Prostate gland (tissue), 2 donors: Measurements from ENCODE around the gene PLXNC1. TPM values are rescaled to one million over a fixed set of nuclear protein-coding genes. Genes with fewer than 3 reads are reported as not detected.

Source experiments
- DNase-seq: peaks from one replicate; pipeline ENCODE4 v3.0.0-alpha.2; 2019; ENCODE audit warnings: low spot score
- H3K27ac ChIP-seq, 2 donors: fragments of 200-600 bp; sonication (generic); 2 replicates each; pipeline ENCODE4 v1.5.1; 2017 to 2019
- H3K27me3 ChIP-seq: fragments of 200-600 bp; sonication (generic); replicated peaks from 2 replicates; pipeline ENCODE4 v1.5.1; 2019; ENCODE audit not compliant: insufficient read depth
- H3K36me3 ChIP-seq, 2 donors: fragments of 200-600 bp; sonication (generic); 1 replicate in 1 of 2; 2 replicates in 1 of 2; pipeline versions ENCODE4 v1.5.1 to v1.8.1; 2017 to 2019
- H3K4me1 ChIP-seq: fragments of 200-600 bp; sonication (generic); replicated peaks from 2 replicates; pipeline ENCODE4 v1.5.1; 2019
- H3K4me3 ChIP-seq, 2 donors: fragments of 200-600 bp; sonication (generic); 2 replicates each; pipeline ENCODE4 v1.5.1; 2017 to 2019
- H3K9me3 ChIP-seq: fragments of 200-600 bp; sonication (generic); 2 replicates; pipeline ENCODE4 v1.5.1; 2017
- CTCF ChIP-seq, 4 experiments: fragments of 200-600 bp in 2 of 4; fragments of 450-650 bp in 2 of 4; sonication (generic) in 2 of 4; IDR thresholded peaks; 1 replicate in 3 of 4; 2 replicates in 1 of 4; pipeline ENCODE4 v1.5.1; 2016 to 2019; ENCODE audit warnings: antibody characterized with exemption in 4 of 4, mild to moderate bottlenecking in 2 of 4, moderate library complexity in 2 of 4
- POLR2A ChIP-seq: fragments of 450-650 bp; IDR thresholded peaks from one replicate; pipeline ENCODE4 v1.6.1; 2016; ENCODE audit warnings: antibody characterized with exemption, mild to moderate bottlenecking
- POLR2AphosphoS5 ChIP-seq: sonication (generic); formaldehyde crosslinking; IDR thresholded peaks from one replicate; pipeline ENCODE4 v1.6.1; 2017; ENCODE audit warnings: antibody characterized with exemption
- WGBS: methylation state at CpG from one replicate; pipeline ENCODE4 v1.1.5; 2018; 5-methylcytosine and 5-hydroxymethylcytosine counted together
- intact Hi-C: fragments of 100-400 bp; cut with DNase I; formaldehyde crosslinking; loops from one replicate; pipeline ENCODE4 v1.14.2; 2022
- total RNA-seq, 2 donors: library from RNA; depleted of rRNA; stranded (reverse); fragments of >200 nt; gene quantifications; one replicate each; pipeline ENCODE4 v1.1.0, GENCODE V29; 2016

Gene PLXNC1
- total RNA-seq, 2 donors from 2014 or later: 2.7 to 118 TPM

- peak overlapping the region; percentile 44 to 46 for H3K4me3 ChIP-seq
- H3K4me1 ChIP-seq: peaks cover 3% of the 10 kb centered on the region
- TF ChIP-seq POLR2A: no peak
- TF ChIP-seq POLR2AphosphoS5: no peak
- no peak for TF ChIP-seq CTCF (IDR thresholded peaks at IDR 0.05)
- H3K9me3 ChIP-seq: no peaks in the 10 kb centered on the region
- no peak overlapping the region for H3K27ac ChIP-seq
- H3K36me3 ChIP-seq: no peaks in the 10 kb centered on the region
- H3K27me3 ChIP-seq: peaks cover 9% of the 10 kb centered on the region
- 14% methylated on average over 33 of the region's 33 CpGs for WGBS
- intact Hi-C loops: loop anchor here (5.0 kb wide), 1 partner anchor 277 kb away; no protein-coding TSS in a partner anchor
- no peak for DNase-seq
Observed at GRCh38 chr12:94150240-94151121, 2.1 kb downstream of the PLXNC1 start.

GRCh38 chr12:94151582-94151981 is 3.2 kb downstream of the PLXNC1 start:
- Histone ChIP-seq H3K27me3 (peaks cover 9% of the 10 kb centered on the region), H3K36me3 (no peaks in the 10 kb centered on the region), H3K9me3 (no peaks in the 10 kb centered on the region), H3K4me1 (peaks cover 3% of the 10 kb centered on the region), H3K4me3 (no peak overlapping the region), H3K27ac (no peak overlapping the region)
- 37% methylated on average over 8 of the region's 8 CpGs for WGBS
- DNase-seq: no peak
- intact Hi-C loops: loop anchor here (5.0 kb wide), 1 partner anchor 276 kb away; no protein-coding TSS in a partner anchor
- TF ChIP-seq POLR2A (no peak), POLR2AphosphoS5 (no peak), CTCF (IDR thresholded peaks at IDR 0.05) (no peak)

GRCh38 chr12:94152292-94153078 is 4.1 kb downstream of the PLXNC1 start:
- Histone ChIP-seq H3K27me3 (peaks cover 9% of the 10 kb centered on the region), H3K36me3 (no peaks in the 10 kb centered on the region), H3K4me1 (peaks cover 3% of the 10 kb centered on the region), H3K27ac (no peak overlapping the region), H3K9me3 (no peaks in the 10 kb centered on the region), H3K4me3 (no peak overlapping the region)
- DNase-seq: no peak
- TF ChIP-seq POLR2AphosphoS5: peak; percentile 76
- no peak for TF ChIP-seq POLR2A
- 37% methylated on average over 5 of the region's 5 CpGs for WGBS
- intact Hi-C loops: loop anchor here (5.0 kb wide), 1 partner anchor 275 kb away; no protein-coding TSS in a partner anchor

- WGBS: 96% methylated on average over 3 of the region's 3 CpGs
- no peaks in the 10 kb centered on the region for H3K9me3 ChIP-seq
Observed at GRCh38 chr12:94157181-94157580, 8.8 kb downstream of the PLXNC1 start.

More at GRCh38 chr12:94157181-94157580, 8.8 kb downstream of the PLXNC1 start:
- Histone ChIP-seq H3K36me3 (no peaks in the 10 kb centered on the region), H3K27ac (no peak overlapping the region), H3K4me1 (peaks cover 3% of the 10 kb centered on the region), H3K4me3 (no peak overlapping the region), H3K27me3 (no peaks in the 10 kb centered on the region)
- no peak for DNase-seq
- TF ChIP-seq CTCF (IDR thresholded peaks at IDR 0.05) (no peak), POLR2AphosphoS5 (no peak), POLR2A (no peak)
- intact Hi-C loops: no loop called here
